Measurements from ENCODE around the gene HRH4.

Gene HRH4

DNA sequence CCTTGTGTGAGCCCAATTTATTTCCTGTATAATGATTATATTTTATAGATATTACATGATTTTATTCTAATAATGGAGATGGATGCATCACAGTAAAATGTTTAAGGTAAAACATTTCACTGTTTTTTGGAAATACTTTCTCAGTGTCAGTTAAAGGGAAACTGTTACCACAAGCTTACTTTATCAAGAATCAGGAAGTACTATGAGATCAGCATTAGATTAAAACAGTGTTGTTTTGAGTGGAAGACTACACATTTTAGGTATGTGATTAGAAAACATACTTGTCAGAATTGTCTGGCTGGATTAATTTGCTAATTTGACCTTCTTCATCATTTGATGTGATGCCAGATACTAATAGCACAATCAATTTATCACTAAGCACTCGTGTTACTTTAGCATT lies at the start of gene HRH4:
HRH4 (plus strand) TSS at position 250 of the 400 bp plus-strand sequence; CDS start at position 342, 92 bp downstream.
- no peak for FAIRE-seq

DNA sequence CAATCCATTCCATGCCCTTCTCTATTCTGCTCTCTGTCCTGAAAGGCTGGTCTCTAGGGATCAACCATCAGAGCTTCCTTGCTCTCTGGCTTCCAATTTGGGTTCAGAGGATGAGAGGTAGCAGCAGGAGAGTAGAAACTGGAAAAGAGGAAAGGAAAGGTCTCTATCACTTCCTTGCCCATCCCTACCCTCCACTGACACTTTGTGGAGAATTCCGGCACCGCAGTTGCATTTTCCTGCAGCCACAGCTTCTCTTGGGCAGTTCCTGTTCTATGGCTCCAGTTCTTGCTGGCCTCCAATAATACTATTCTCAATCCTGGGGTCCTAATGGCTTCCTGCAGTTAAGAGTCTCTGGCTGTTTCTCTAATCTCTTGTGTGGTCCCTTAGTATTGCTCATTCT lies 47.3 kb upstream of the HRH4 start:
- FAIRE-seq, result no peak

- no peak for FAIRE-seq
Observed at GRCh38 chr18:24414349-24415003, 46.0 kb upstream of the HRH4 start.

GRCh38 chr18:24417480-24417879 lies 43.0 kb upstream of the HRH4 start:
- no peak for FAIRE-seq

DNA sequence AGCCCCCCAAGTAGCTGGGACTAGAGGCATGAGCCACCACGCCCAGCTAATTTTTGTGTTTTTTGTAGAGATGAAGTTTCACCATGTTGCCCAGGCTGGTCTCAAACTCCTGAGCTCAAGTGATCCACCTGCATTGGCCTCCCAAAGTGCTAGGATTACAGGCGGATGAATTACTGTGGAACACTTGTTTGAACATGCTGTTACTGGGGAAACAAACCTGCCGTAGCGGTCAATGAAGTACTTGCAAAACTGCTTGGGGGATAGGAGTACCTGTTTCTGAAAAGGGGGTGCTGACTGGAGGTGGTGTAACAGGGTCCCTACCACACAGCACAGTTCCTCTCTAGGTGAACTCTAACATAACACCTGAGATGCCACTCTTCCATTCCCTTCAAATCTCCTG lies 39.9 kb upstream of the HRH4 start:
- no peak for FAIRE-seq

DNA sequence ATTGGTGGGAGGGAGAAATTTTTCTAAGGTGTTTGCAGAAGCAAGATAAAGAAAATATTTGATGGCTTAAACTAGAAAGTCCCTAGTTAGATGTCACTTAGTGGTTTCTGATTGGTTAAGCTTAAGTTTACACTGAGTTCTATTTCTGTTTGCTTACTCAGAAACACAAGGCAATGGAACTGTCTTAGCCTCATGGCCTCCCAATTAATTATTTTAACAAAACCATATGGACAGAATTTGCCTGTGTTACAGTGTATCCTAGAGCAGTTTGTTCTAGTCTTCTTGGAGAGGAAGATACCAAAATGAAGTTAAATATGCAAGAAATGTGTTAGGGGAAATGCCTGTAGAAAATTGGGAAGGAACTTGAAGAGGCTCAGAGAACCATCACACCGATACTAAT lies 38.6 kb upstream of the HRH4 start:
- no peak for FAIRE-seq

- FAIRE-seq, result no peak
Observed at GRCh38 chr18:24426073-24426397, 34.4 kb upstream of the HRH4 start.

GRCh38 chr18:24426398-24427294 lies 33.8 kb upstream of the HRH4 start, which contains the start of gene IMPACT:
IMPACT (plus strand) TSS chr18:24426670; CDS start chr18:24426757, 87 bp downstream.
- FAIRE-seq, result no peak

- no peak for FAIRE-seq
Observed at GRCh38 chr18:24427484-24427883, 33.0 kb upstream of the HRH4 start.

DNA sequence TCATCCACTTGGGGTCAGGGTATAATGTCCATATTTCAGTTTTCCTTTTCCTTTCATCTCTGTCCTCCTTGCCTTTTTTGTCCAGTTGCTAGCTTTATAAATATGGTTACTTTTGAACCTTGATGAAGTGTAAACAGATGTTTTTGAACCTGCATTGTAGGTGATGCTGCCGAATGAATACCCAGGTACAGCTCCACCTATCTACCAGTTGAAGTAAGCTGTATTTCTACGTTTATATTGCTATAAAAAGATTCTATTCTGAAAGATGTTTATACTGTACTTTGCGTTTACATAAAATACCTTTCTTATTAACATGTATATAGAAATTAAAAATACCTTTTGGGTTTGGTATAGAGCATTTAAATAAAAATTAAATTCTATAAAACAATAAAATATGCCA lies 31.7 kb upstream of the HRH4 start:
- peak; percentile 37 for FAIRE-seq

GRCh38 chr18:24429188-24429587 lies 31.2 kb upstream of the HRH4 start:
- FAIRE-seq, result no peak

DNA sequence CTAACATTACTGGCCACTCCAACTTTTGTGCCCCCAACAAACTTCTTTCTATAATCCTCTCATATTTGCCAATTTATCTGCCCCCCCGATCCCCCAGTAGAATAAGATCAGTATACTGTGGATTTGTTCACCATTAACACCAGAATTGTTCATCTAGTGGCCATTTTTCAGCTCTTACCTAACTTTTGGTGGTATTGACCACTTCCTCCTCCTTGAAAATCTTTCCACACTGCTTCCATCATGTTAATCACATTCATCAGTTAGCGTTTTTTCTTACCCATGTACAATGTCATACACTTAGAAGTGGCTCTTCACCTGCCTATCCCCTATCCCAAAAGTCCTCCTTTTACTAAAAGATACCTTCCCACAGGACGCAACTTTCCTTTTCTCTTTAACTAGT lies 27.8 kb upstream of the HRH4 start:
- FAIRE-seq, result no peak

DNA sequence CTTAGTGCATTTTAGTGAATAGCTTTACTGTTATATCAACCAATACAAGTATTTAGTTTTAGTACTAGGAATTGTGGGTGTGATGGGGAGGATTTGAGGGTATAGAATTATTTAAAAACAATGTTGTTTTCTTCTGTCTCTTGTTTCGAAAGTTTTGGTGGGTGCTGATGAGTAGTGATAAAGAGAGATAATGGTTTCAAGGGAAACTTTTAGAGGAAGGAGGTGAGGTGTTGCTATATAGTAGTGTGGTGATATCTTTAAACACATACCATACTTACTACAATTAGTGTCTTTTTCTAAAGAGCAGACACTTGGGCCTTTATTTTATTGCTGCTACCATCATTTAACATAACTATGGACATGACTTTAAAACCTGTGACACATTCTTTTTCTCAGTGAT lies 23.5 kb upstream of the HRH4 start:
- no peak for FAIRE-seq

- FAIRE-seq, result no peak
Observed at GRCh38 chr18:24443870-24444269, 16.6 kb upstream of the HRH4 start.

DNA sequence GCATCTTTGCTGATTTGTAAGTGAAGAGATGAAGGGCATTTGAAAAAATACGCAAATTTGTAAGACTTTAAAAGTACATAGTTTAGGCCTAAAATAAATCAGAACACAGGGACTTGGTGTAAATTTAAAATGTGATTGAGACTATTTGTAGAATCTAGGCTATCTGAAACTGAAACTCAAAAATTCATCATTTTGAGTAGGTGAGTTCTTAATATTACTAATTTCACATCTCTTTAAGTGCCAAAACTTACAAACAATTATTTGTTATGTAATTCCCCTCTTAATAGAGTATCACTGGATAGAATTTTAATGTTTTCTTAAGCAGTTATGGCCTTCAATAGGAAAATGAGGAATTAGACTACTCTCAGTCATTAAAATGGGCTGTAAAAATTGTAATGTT lies 14.0 kb upstream of the HRH4 start:
- no peak for FAIRE-seq

GRCh38 chr18:24446953-24447538 lies 13.4 kb upstream of the HRH4 start:
- FAIRE-seq, result peak; percentile 61

- no peak for FAIRE-seq
Observed at GRCh38 chr18:24447961-24448360, 12.5 kb upstream of the HRH4 start.

DNA sequence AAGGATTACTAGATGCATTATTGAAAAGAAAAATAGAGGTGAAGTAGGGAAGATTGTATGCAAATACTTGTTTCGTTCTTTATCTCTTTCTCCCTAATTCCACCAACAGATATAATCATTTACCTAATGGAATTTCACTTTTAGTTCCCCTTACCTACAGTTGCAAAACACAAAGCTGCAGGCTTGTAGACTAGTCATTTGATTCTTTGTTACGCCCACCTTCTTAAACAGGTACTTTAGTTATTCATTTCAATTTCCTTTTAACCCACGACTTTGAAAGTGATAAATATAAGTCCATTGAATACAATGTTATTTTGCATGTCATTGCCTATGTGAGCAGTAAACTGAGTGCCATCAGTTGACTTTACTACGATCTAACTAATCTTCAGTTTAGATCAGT lies 3.9 kb upstream of the HRH4 start:
- FAIRE-seq, result no peak

- no peak for FAIRE-seq
Observed at GRCh38 chr18:24459772-24460171, 665 bp upstream of the HRH4 start.

DNA sequence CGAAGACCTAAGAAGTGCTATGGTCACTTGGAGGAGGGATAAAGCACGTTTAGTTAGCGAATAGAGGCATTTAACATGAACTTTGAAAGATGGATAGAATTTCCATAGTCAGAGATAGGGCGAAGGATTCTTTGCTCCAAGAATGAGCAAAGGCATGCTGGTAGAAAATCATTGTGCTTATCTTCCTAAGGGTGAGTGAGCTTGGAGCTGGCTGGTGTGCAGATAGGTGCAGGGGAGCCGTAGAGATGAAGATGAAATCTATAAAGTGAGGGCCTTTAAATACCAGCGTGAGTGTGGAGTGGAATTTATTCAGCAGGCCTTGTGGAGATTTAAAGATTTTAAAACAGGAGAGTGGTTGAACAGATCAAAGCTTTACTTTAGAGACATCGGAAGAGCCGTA lies 1.6 kb downstream of the HRH4 start:
- FAIRE-seq, result no peak

DNA sequence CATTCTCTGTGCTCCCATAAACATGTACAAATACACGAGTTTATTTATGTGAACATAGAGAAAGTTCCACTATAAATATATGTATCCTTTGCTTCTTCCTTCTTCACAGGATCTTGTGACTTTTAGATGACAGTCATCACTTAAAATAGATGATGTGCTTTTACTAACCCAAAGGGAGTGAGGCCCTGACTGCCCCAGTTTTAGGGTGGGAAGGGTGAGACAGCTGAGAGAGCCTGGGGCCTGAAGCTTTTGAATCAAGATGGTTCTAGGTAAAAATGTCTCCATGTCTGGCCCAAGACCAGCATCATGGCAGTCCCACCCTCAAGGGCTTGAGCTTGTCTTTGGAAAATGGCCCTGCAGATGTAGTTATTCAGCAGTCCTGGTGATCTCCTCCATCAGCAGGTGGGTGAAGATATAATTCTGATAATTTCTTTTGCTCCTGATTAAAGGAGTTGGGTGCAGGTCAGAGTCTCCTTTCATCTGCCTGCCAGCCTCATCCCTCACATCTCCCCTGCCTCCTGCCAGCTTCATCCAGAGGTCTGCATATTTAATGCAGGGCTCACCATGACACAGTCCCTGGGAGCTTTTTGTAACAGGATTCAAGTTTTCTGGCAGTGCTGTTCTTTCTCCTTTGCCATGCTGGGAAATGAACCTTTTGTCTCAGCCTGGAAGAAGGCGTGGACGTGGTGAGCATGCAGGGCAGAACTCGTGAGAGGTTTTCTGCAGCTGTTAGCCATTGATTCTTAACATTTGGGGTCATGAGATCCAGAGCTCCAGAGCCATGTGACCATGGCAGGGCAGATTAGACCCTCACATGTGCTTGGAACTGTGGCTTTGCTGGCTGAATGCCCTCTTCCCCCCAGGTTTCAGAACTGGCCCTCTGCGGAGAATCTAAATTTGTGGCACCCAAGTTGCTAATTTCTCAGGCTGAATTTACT lies 2.7 kb downstream of the HRH4 start:
- no peak for FAIRE-seq

- FAIRE-seq, result no peak
Observed at GRCh38 chr18:24465486-24465885, 5.0 kb downstream of the HRH4 start.

- no peak for FAIRE-seq
Observed at GRCh38 chr18:24466771-24467170, 6.3 kb downstream of the HRH4 start.

All from A204.1 (cell line).